ENCODE data around the gene CHCHD6. TPM values are rescaled to one million over a fixed set of nuclear protein-coding genes. Genes with fewer than 3 reads are reported as not detected.

CHCHD6 gene
- total and polyA plus RNA-seq, 8 donors: 5.0 to 10.9 (median 6.0) TPM

DNA sequence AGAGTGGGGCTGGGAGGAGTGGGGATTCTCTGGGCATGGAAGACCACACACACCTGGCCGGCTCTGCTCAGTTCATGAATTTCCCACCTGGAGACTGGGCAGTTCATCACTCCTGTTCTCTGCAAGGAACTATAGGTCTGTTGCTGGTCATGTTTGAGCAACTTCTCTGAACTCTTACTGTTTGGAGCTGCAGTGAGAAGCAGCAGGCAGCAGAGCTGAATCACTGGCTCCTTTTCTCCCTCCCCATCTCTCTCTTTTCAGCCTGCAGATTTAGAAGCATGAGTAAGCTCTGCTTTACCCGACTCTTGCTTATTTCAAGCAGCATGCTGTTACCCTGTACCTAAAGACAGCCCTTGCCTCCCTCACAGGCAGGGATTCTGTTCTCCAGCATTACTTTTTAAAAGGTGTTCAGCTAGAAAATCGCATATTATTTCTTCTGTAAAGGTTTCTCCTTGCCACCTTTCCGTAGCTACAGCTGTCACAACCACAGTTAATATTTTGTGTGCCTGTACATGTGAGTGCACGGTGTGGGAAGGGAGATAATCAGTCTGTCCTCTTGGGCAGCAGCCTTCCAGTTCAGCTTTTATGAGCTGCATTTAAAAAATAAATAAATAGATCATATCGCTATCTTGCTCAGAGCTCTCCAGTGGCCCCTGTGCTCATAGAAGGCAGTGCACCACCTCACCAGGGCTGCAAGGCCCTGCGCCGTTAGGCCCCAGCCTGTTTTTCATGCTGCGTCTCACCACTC lies 131.6 kb downstream of the CHCHD6 start:
- no peaks in the 10 kb centered on the region for H3K9me3 ChIP-seq
- H3K27me3 ChIP-seq: no peaks in the 10 kb centered on the region
- WGBS, 2 donors: 86 to 87% methylated on average over 9 of the region's 9 CpGs
- H3K36me3 ChIP-seq: no peaks in the 10 kb centered on the region
- FAIRE-seq: no peak
- TF ChIP-seq CTCF (IDR thresholded peaks at IDR 0.05): no peak
- intact Hi-C loops (cut with DNase I): no loop called here
- H3K27ac ChIP-seq: no peak overlapping the region
- H3K4me3 ChIP-seq: no peak overlapping the region
- DNase-seq: no peak
- H3K4me1 ChIP-seq: no peaks in the 10 kb centered on the region
- ATAC-seq: no peak

DNA sequence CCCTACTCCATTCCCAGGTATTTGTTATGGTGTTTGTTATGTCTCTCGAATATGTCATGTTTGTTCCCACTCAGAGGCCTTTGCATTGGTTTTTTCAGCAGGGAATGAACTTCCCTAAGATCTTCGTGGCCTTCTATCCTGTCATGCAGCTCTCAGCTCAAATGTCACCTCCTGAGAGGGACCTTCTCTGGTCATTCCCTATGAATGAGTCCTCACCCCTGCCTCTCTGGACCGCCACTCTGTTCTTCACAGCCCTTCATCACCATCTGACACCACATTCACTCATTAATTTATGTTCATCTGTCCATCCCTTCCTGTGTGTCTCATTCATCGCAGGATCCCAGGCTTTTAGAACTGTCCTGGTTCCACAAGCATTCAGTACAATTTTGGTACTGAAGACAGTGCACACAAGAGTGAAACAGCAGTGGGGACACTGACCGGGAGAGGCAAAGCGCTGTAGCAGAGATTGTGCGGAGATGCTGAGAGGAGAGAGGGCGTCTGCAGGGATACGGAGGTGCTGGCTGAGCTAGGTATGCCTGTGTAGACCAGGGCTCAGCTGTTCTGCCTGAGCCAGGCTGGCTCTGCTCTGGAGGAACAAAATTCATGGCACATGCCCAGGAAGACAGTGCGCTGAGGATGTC lies 132.3 kb downstream of the CHCHD6 start:
- H3K4me3 ChIP-seq: no peak overlapping the region
- intact Hi-C loops (cut with DNase I): no loop called here
- FAIRE-seq (no peak), DNase-seq (no peak), ATAC-seq (no peak)
- no peaks in the 10 kb centered on the region for H3K36me3 ChIP-seq
- no peak overlapping the region for H3K27ac ChIP-seq
- H3K4me1 ChIP-seq: no peaks in the 10 kb centered on the region
- WGBS, 2 donors: 89 to 93% methylated on average over 10 of the region's 10 CpGs
- H3K9me3 ChIP-seq: no peaks in the 10 kb centered on the region
- TF ChIP-seq CTCF (IDR thresholded peaks at IDR 0.05): no peak
- H3K27me3 ChIP-seq: no peaks in the 10 kb centered on the region

GRCh38 chr3:126837773-126838172 lies 133.7 kb downstream of the CHCHD6 start:
- 86 to 87% methylated on average over 4 of the region's 4 CpGs for WGBS, 2 donors
- H3K4me1 ChIP-seq: no peaks in the 10 kb centered on the region
- ATAC-seq: no peak

DNA sequence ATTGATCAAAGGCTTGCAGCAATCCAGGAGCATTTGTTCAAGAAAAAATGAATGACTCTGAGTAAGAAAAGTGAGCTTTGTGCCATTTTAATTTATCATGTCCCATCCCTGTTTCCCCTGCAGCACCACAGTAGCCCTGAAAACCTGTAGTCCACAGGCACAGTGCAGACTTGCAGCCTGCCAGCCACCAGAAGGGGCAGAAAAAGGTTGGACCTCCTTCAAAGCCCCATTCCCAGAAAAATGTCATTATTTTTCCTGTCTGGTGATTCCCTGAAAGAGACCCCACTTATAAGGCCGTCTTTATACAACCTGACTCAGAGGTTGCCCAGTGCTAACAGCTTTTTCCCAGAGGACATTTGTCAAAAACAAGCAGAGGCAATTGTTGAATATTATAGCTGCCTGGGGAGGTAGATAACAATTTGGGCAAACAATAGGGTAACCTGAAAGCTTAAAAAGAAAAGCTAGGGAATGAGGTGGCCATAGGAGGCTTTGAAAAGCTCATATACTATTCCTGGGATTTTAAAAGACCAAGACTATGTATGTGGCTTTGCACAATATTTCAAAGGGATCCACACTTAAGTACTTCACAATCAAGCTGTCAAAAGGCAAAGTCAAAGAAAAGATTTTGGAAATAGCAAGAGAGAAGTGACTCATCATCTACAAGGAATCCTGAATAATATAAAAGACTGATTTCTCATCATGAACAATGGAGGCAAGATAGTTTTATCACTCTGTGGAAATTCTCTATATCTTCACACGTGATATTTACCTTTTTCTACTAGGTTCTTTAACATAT lies 142.1 kb downstream of the CHCHD6 start:
- H3K27me3 ChIP-seq: no peaks in the 10 kb centered on the region
- intact Hi-C loops (cut with DNase I): no loop called here
- WGBS, 2 donors: 77 to 83% methylated on average over 2 of the region's 2 CpGs
- H3K27ac ChIP-seq: no peak overlapping the region
- DNase-seq (no peak), ATAC-seq (no peak), FAIRE-seq (no peak)
- no peaks in the 10 kb centered on the region for H3K36me3 ChIP-seq
- H3K9me3 ChIP-seq: no peaks in the 10 kb centered on the region
- no peaks in the 10 kb centered on the region for H3K4me1 ChIP-seq
- no peak overlapping the region for H3K4me3 ChIP-seq
- TF ChIP-seq CTCF (IDR thresholded peaks at IDR 0.05): no peak

More at GRCh38 chr3:126837773-126838172, 133.7 kb downstream of the CHCHD6 start:
- FAIRE-seq (no peak), DNase-seq (no peak)
- Histone ChIP-seq H3K27ac (no peak overlapping the region), H3K36me3 (no peaks in the 10 kb centered on the region), H3K4me3 (no peak overlapping the region), H3K27me3 (no peaks in the 10 kb centered on the region), H3K9me3 (no peaks in the 10 kb centered on the region)
- intact Hi-C loops (cut with DNase I): no loop called here
- no peak for TF ChIP-seq CTCF (IDR thresholded peaks at IDR 0.05)

All from pancreas (tissue), 10 donors.